Smooth muscle cell (in vitro differentiated cells): ENCODE results near the gene C12orf50. TPM values are rescaled to one million over a fixed set of nuclear protein-coding genes. Genes with fewer than 3 reads are reported as not detected.
"Not testable (repeated sequence)": the region's sequence is repeated elsewhere in the genome, so short reads cannot be mapped to it uniquely, and the experiment has no call there.

ENCODE experiments used
- DNase-seq: peaks from one replicate; lab custom pipeline; 2025; ENCODE audit not compliant: unreplicated experiment; lab: John Stamatoyannopoulos, UW
- H2AFZ ChIP-seq: fragments of 200-600 bp; sonication (generic); 2 replicates; pipeline ENCODE4 v1.6.0; 2016; ENCODE audit warnings: antibody characterized with exemption, low read depth, mild to moderate bottlenecking
- H3F3A ChIP-seq: fragments of 200-600 bp; sonication (generic); 2 replicates; pipeline ENCODE4 v1.6.0; 2017; ENCODE audit warnings: antibody characterized with exemption, low read depth
- H3K27ac ChIP-seq: fragments of 200-600 bp; sonication (generic); 2 replicates; pipeline ENCODE4 v1.5.1; 2016; ENCODE audit warnings: low read depth, mild to moderate bottlenecking
- H3K27me3 ChIP-seq: fragments of 200-600 bp; sonication (generic); 2 replicates; pipeline ENCODE4 v1.6.1; 2016; ENCODE audit warnings: low read depth, mild to moderate bottlenecking
- H3K36me3 ChIP-seq: fragments of 200-600 bp; sonication (generic); 2 replicates; pipeline ENCODE4 v1.5.1; 2016; ENCODE audit warnings: low read depth
- H3K4me1 ChIP-seq: fragments of 200-600 bp; sonication (generic); 2 replicates; pipeline ENCODE4 v1.5.1; 2016; ENCODE audit warnings: low read depth
- H3K4me2 ChIP-seq: fragments of 200-600 bp; sonication (generic); 2 replicates; pipeline ENCODE4 v1.6.0; 2016; ENCODE audit warnings: mild to moderate bottlenecking
- H3K4me3 ChIP-seq: fragments of 200-600 bp; sonication (generic); 2 replicates; pipeline ENCODE4 v1.5.1; 2016; ENCODE audit warnings: mild to moderate bottlenecking
- H3K79me2 ChIP-seq: fragments of 200-600 bp; sonication (generic); 2 replicates; pipeline ENCODE4 v1.6.0; 2016; ENCODE audit warnings: low read depth, mild to moderate bottlenecking
- H3K9ac ChIP-seq: fragments of 200-600 bp; sonication (generic); 2 replicates; pipeline ENCODE4 v1.6.0; 2016; ENCODE audit warnings: low read depth
- H3K9me3 ChIP-seq: fragments of 200-600 bp; sonication (generic); replicated peaks from 2 replicates; pipeline ENCODE4 v1.5.1; 2016; ENCODE audit warnings: low read depth
- H4K20me1 ChIP-seq: fragments of 200-600 bp; sonication (generic); 2 replicates; pipeline ENCODE4 v1.6.0; 2016; ENCODE audit warnings: low read depth
- WGBS: methylation state at CpG from one replicate; pipeline ENCODE4 v1.1.7; 2016; ENCODE audit warnings: low lambda C conversion rate; 5-methylcytosine and 5-hydroxymethylcytosine counted together
- polyA plus RNA-seq: library from polyadenylated mRNA; unstranded; fragments of >200 nt; fragmentation: Nextera tagmentation; extraction: Ambion mirVana; gene quantifications from 2 replicates; pipeline ENCODE4 v1.2.1, GENCODE V29; 2016
- total RNA-seq: library from RNA; depleted of rRNA; stranded (reverse); fragments of >200 nt; gene quantifications from 2 replicates; pipeline ENCODE4 v1.2.3, GENCODE V29; 2014
- TF ChIP-seq, protein P1 (sequence below): fragments of 200-600 bp; sonication (generic); IDR thresholded peaks from 2 replicates; pipeline ENCODE4 v1.5.1; 2017; ENCODE audit warnings: borderline replicate concordance, mild to moderate bottlenecking, antibody characterized with exemption; ENCODE audit not compliant: insufficient read depth, poor library complexity, severe bottlenecking

The C12orf50 gene
- total and polyA plus RNA-seq, 2 experiments from 2014 or later: 0.31 TPM; not detected in 1

DNA sequence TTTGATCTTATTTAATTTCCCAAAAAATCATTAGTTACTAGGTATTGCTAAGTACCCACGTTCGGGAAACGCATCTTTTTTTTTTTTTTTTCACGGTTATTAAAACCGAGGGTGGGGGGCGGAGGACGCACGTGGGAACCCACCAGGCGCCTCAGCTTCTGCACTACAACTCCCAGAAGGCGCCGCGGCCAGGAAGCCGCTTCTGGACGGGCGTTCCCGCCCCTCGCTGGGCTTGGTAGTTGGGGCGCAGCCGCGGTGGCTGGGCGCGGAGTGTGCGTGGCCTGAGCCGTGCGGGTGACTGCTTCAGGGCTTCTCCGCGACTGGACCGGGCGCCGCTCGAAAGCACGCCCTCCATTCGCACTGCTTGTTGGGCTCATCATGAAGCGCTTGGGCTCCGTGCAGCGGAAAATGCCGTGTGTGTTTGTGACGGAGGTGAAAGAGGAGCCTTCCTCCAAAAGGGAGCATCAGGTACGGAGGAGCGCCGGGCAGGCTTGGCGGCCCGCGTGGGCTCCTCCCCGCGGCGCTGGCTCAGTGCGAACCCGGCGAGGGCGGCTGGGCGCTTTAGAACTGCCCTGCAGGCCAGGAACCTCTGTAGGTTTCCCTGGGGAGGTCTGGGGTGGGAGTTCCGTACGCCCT, 6.2 kb upstream of the C12orf50 start:
- H3K4me3 ChIP-seq: peak overlapping the region; percentile 81
- WGBS: 1% methylated on average over 54 of the region's 54 CpGs
- peak; percentile 59 for DNase-seq

DNA sequence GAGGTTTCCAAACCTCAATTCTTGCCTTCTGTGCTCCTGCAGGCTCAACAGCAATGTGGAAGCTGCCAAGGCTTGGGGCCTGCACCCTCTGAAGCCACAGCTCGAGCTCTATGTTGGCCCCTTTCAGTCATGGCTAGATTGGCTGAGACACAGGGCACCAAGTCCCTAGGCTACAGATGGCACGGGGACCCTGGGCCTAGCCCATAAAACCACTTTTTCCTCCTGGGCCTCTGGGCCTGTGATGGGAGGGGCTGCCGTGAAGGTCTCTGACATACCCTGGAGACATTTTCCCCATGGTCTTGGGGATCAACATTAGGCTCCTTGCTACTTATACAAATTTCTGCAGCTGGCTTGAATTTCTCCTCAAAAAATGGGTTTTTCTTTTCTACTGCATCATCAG, 2.0 kb upstream of the C12orf50 start:
- not testable (repeated sequence) for H3K4me2 ChIP-seq, H3K4me3 ChIP-seq, H3K9me3 ChIP-seq, H3K9ac ChIP-seq, H3K27ac ChIP-seq, H4K20me1 ChIP-seq, H3F3A ChIP-seq, H3K27me3 ChIP-seq, H3K36me3 ChIP-seq, H3K79me2 ChIP-seq, H3K4me1 ChIP-seq, H2AFZ ChIP-seq, DNase-seq
- WGBS: 76% methylated on average over 3 of the region's 3 CpGs

More for the DNA sequence above, 6.2 kb upstream of the C12orf50 start:
- H2AFZ ChIP-seq: peak overlapping the region; percentile 88
- H3K9ac ChIP-seq: peak overlapping the region; percentile 45
- H3K9me3 ChIP-seq: no peaks in the 10 kb centered on the region
- no peaks in the 10 kb centered on the region for H3K36me3 ChIP-seq
- no peaks in the 10 kb centered on the region for H3F3A ChIP-seq
- H3K27ac ChIP-seq: peak overlapping the region; percentile 26
- peaks cover 34% of the 10 kb centered on the region for H3K79me2 ChIP-seq
- peaks cover 7% of the 10 kb centered on the region for H3K4me1 ChIP-seq
- TF ChIP-seq, protein P1, sequence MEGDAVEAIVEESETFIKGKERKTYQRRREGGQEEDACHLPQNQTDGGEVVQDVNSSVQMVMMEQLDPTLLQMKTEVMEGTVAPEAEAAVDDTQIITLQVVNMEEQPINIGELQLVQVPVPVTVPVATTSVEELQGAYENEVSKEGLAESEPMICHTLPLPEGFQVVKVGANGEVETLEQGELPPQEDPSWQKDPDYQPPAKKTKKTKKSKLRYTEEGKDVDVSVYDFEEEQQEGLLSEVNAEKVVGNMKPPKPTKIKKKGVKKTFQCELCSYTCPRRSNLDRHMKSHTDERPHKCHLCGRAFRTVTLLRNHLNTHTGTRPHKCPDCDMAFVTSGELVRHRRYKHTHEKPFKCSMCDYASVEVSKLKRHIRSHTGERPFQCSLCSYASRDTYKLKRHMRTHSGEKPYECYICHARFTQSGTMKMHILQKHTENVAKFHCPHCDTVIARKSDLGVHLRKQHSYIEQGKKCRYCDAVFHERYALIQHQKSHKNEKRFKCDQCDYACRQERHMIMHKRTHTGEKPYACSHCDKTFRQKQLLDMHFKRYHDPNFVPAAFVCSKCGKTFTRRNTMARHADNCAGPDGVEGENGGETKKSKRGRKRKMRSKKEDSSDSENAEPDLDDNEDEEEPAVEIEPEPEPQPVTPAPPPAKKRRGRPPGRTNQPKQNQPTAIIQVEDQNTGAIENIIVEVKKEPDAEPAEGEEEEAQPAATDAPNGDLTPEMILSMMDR: no peak
- H4K20me1 ChIP-seq: peaks cover 19% of the 10 kb centered on the region
- peak overlapping the region; percentile 95 for H3K4me2 ChIP-seq
- H3K27me3 ChIP-seq: no peaks in the 10 kb centered on the region

DNA sequence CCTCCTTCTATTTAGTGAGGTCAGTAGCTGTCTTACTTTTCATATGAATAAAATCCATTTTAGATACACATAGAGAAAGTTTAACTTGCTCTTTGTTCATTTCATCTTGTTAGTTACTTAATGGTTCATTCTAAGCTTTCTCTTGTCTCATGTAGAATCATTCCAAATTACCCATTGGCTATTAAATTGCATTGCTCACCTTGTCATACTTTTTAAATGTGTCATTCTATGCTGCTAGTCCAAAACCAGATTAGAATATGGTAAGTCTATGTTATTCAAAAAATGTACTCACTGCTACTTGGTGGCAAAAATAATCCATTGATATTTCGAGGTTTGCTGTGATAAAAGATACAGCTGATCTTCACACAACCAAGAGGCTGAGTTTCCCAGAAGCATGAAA, 3.0 kb downstream of the C12orf50 start:
- Histone ChIP-seq H3K4me3 (no peak overlapping the region), H3K27me3 (no peaks in the 10 kb centered on the region), H3K27ac (no peak overlapping the region), H3K9ac (no peak overlapping the region), H3K4me1 (no peaks in the 10 kb centered on the region), H3K9me3 (no peaks in the 10 kb centered on the region), H4K20me1 (no peaks in the 10 kb centered on the region), H2AFZ (no peak overlapping the region), H3K79me2 (no peaks in the 10 kb centered on the region), H3K4me2 (no peak overlapping the region), H3F3A (no peaks in the 10 kb centered on the region), H3K36me3 (no peaks in the 10 kb centered on the region)
- DNase-seq: no peak
- WGBS: 92% methylated on average over 1 of the region's 1 CpG
- TF ChIP-seq, protein P1: no peak

DNA sequence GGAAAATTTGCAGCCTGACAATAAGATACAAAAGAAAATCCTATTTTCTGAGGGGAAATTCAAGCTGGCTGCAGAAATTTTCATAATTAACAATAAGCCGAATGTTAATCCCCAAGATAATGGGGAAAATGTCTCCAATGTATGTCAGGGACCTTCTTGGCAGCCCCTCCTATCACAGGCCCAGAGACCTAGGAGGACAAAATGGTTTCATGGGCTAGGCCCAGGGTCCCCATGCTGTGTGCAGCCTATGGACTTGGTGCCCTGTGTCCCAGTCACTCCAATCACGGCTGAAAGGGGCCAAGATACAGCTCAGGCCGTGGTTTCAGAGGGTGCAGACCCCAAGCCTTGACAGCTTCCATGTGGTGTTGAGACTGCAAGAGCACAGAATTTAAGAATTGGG, 11.2 kb downstream of the C12orf50 start:
- H2AFZ ChIP-seq: no peak overlapping the region
- no peaks in the 10 kb centered on the region for H3K27me3 ChIP-seq
- no peaks in the 10 kb centered on the region for H3K4me1 ChIP-seq
- no peaks in the 10 kb centered on the region for H4K20me1 ChIP-seq
- no peak overlapping the region for H3K4me2 ChIP-seq
- H3K9ac ChIP-seq: no peak overlapping the region
- no peaks in the 10 kb centered on the region for H3K36me3 ChIP-seq
- H3K9me3 ChIP-seq: no peaks in the 10 kb centered on the region
- no peaks in the 10 kb centered on the region for H3F3A ChIP-seq
- DNase-seq: no peak
- H3K79me2 ChIP-seq: no peaks in the 10 kb centered on the region
- WGBS: 75% methylated on average over 3 of the region's 3 CpGs
- TF ChIP-seq, protein P1: no peak
- H3K27ac ChIP-seq: no peak overlapping the region
- no peak overlapping the region for H3K4me3 ChIP-seq
